C4-2B (cell line): ENCODE measurements around the gene MINDY2.
A peak's percentile ranks its signal among the peaks of the same experiment; 100 is the strongest.

Experiments
- H3K27ac ChIP-seq: fragments of 450-650 bp; 2 replicates; pipeline ENCODE4 v1.5.1; 2017
- CTCF ChIP-seq: fragments of 450-650 bp; conservative IDR thresholded peaks from 2 replicates; pipeline ENCODE4 v1.5.1; 2017; ENCODE audit warnings: mild to moderate bottlenecking
- ZFX ChIP-seq: fragments of 450-650 bp; IDR thresholded peaks from 2 replicates; pipeline ENCODE4 v1.6.1; 2017

The MINDY2 gene

GRCh38 chr15:58742819-58743502 is 28.1 kb upstream of the MINDY2 start:
- no peak overlapping the region for H3K27ac ChIP-seq
- no peak for TF ChIP-seq ZFX
- no peak for TF ChIP-seq CTCF

GRCh38 chr15:58746174-58746573 is 24.9 kb upstream of the MINDY2 start:
- TF ChIP-seq ZFX (no peak), CTCF (no peak)
- no peak overlapping the region for H3K27ac ChIP-seq

- H3K27ac ChIP-seq = peak overlapping the region; percentile 90
These were observed 22.9 kb upstream of the MINDY2 start for GRCh38 chr15:58748040-58748851.

GRCh38 chr15:58748852-58749531 is 22.1 kb upstream of the MINDY2 start:
- no peak for TF ChIP-seq CTCF
- TF ChIP-seq ZFX = peak; percentile 79
- H3K27ac ChIP-seq = peak overlapping the region; percentile 90

More at GRCh38 chr15:58748040-58748851, 22.9 kb upstream of the MINDY2 start:
- no peak for TF ChIP-seq CTCF
- TF ChIP-seq ZFX = no peak

- TF ChIP-seq CTCF (no peak), ZFX (0 out of 2 replicates have a peak, but pooled peaks have one; percentile 45)
- peak within 1 kb of the TSS; percentile 90 for H3K27ac ChIP-seq
These were observed 21.4 kb upstream of the MINDY2 start, which contains the start of gene ADAM10 for GRCh38 chr15:58749532-58750337. ADAM10 (minus strand) TSS chr15:58749707; CDS start chr15:58749534, 173 bp downstream.

- H3K27ac ChIP-seq = no peak overlapping the region
- TF ChIP-seq ZFX = no peak
- TF ChIP-seq CTCF = no peak
These were observed 18.4 kb upstream of the MINDY2 start for GRCh38 chr15:58752716-58753115.
